GM18951 (cell line): ENCODE data around the gene LSM12.
"Not testable (repeated sequence)": the region's sequence is repeated elsewhere in the genome, so short reads cannot be mapped to it uniquely, and the experiment has no call there.

Source experiments
- POLR2A ChIP-seq: IDR thresholded peaks from 4 replicates; pipeline ENCODE4 v1.6.1; 2011; ENCODE audit warnings: mild to moderate bottlenecking; ENCODE audit not compliant: insufficient read length, insufficient read depth; ENCODE audit errors: extremely low read depth
- in situ Hi-C: fragments of 300-500 bp; cut with MboI; formaldehyde crosslinking; loops from one replicate; pipeline ENCODE4 v1.12.0; 2022; ENCODE audit warnings: low sequenced_read_pairs, mixed read lengths, inconsistent platforms; ENCODE audit not compliant: unreplicated experiment

LSM12 gene

DNA sequence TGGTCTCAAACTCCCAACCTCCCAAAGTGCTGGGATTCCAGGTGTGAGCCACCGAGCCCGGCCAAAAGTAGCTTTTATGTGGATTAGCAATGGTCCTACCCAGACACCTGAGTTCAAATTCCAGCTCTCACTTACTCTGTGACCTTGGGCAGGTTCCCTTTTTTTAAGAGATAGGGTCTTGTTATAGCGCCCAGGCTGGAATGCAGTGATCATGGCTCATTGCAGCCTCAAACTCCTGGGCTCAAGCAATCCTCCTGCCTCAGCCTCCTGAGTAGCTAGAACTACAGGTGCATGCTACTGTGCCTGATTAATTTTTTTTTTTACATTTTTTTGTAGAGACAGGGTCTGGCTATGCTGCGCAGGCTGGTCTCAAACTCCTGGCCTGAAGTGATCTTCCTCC is 40.3 kb upstream of the LSM12 start:
- in situ Hi-C loops: no loop called here
- no peak for TF ChIP-seq POLR2A

- in situ Hi-C loops: no loop called here
- no peak for TF ChIP-seq POLR2A
These were observed 39.5 kb upstream of the LSM12 start for GRCh38 chr17:44105941-44106340.

DNA sequence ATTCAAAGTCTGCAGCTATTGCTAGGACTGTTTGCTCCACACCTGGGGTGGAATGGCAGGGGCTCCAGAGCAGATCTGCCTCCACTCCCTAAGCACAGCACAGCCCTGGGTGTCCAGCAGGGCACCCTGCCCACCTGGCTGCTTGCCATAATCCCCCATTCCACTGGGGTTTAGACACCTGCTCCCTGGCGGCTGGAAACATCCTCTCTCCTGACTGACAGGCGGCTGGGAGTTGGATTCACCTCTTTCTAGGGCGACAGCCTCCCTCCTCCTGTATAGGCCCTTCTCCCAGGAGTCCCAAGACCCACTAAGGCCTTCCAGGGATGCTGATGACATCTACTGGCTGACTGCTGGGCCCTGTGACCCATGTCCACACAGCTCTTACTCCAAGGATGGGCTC is 39.0 kb upstream of the LSM12 start:
- TF ChIP-seq POLR2A: no peak

GRCh38 chr17:44102849-44103622 is 36.6 kb upstream of the LSM12 start:
- in situ Hi-C loops: no loop called here

More for the DNA sequence above, 39.0 kb upstream of the LSM12 start:
- in situ Hi-C loops: no loop called here

GRCh38 chr17:44101858-44102257 is 35.4 kb upstream of the LSM12 start:
- in situ Hi-C loops: not testable (repeated sequence)

More at GRCh38 chr17:44102849-44103622, 36.6 kb upstream of the LSM12 start:
- TF ChIP-seq POLR2A: no peak

DNA sequence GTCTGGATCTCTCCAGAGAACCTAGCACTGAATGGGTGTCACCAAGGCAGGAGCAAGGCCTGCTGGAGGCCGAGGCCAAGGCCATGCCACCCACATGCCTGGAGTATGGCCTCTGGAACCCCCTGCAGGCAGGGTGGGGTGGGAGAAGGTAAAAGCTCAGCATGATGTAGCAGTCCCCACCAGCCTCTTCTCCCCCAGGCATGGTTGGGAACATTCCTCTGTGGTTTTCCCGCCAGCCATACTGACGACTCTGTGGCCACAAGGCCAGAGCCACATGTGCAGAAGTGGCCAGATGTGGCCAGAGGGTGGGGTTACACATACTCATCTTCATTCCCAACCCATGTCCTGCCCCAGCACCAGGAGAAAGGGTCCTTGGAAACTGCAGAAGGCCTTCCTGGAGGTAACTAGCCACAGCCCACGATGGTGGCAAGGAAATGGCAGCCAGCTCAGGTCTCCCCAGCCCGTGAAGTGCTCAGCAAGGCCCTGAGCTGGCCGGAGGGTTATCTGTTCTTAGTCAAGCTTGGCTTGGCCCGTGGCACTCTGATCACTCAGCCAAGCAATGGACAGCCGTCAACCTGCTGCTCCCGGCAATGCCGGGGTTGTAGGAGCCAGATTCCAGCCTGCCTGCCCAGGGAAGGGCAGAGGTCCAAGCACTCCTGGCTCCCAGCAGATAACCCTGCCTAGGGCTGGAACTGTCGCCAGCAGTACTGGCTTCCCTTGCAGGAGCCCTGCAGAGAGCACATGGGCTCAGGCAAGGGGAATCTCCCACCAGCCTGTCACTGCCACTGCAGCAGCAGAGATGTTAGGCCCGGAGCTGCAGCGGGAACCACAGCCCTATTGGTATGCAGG is 30.9 kb upstream of the LSM12 start:
- no peak for TF ChIP-seq POLR2A
- in situ Hi-C loops: no loop called here

DNA sequence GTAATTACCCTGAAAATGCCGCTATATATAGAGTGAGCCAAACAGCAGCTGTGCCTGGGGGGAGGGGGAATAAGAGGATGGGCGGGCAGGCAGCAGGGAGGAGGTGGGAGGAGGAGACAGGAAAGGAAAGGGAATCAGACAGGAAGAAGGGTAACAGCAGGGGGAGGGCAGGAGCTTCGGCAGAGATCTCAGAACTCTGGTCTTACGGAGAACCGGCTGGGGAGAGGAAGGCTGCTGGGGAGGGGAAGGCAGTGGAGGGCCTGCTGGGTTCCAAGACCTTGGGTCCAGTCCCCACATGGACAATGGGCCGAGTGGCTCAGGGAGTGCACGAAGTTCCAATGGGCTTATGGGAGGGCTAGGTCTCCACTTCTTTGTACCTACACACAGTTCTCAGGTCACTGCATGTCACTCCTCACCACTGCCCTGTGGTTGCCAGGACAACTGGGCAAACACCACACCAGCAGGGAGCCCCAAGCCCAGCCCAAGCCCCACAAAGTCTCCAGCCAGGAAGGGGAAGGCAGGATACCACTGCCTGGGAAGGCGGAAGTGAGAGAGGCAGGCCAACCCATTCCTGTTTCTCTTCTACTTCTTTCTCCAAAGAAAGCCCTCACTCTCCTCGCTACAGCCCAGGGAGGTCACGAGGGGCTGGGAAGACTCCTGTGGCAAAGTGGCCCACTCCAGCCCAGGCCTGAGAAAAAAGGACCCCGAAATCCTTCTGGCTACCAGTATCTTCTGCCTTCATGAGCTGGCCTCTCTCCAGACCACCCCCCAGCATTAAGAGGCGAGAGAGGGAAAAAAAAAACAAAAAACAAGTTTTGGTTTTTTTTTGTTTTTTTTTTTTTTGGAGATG is 29.4 kb upstream of the LSM12 start:
- TF ChIP-seq POLR2A: no peak
- in situ Hi-C loops: no loop called here

- TF ChIP-seq POLR2A: no peak
These were observed 28.8 kb upstream of the LSM12 start for GRCh38 chr17:44095388-44095646.

GRCh38 chr17:44094701-44095387 is 28.4 kb upstream of the LSM12 start:
- no peak for TF ChIP-seq POLR2A
- in situ Hi-C loops: no loop called here

More at GRCh38 chr17:44095388-44095646, 28.8 kb upstream of the LSM12 start:
- in situ Hi-C loops: no loop called here

- in situ Hi-C loops: no loop called here
- no peak for TF ChIP-seq POLR2A
These were observed 26.9 kb upstream of the LSM12 start for GRCh38 chr17:44093231-44093900.

DNA sequence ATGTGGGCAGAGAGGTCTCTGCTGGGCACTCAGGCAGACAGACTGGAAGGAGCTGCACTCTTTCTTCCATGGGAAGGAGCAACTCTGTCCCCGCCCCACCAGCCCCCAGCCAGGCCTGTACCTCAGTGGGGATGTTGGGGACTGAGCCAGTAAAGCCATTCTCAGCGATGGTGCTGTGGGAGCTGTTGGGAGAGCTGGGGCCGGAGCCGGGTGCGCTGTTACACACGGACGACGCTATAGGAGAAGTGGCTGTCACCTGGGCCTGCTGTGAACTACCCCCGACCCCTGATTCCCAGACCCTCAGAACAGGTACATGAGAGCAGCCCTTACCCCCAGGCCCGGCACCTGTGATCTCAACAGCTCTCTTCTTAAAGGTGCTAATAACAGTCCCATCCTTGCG is 25.6 kb upstream of the LSM12 start:
- in situ Hi-C loops: no loop called here

More for the DNA sequence above, 25.6 kb upstream of the LSM12 start:
- TF ChIP-seq POLR2A: no peak
